Mesothelial cell of epicardium (in vitro differentiated cells): ENCODE measurements around the gene UCP2. TPM values are rescaled to one million over a fixed set of nuclear protein-coding genes. Genes with fewer than 3 reads are reported as not detected.
"Not testable (repeated sequence)": the region's sequence is repeated elsewhere in the genome, so short reads cannot be mapped to it uniquely, and the experiment has no call there.

Experiments used
- DNase-seq, 2 experiments: peaks; one replicate each; pipeline ENCODE4 v3.0.0; 2021; ENCODE audit warnings: low spot score in 2 of 2; ENCODE audit not compliant: unreplicated experiment in 2 of 2
- H3K27ac Mint-ChIP-seq: 2 replicates; pipeline ENCODE4 v1.8.0; 2021; ENCODE audit warnings: mixed read lengths
- H3K27me3 Mint-ChIP-seq: 2 replicates; pipeline ENCODE4 v1.8.0; 2021; ENCODE audit warnings: low read depth, mixed read lengths
- H3K36me3 Mint-ChIP-seq: 2 replicates; pipeline ENCODE4 v1.8.0; 2021; ENCODE audit warnings: mixed read lengths
- H3K4me1 Mint-ChIP-seq: 2 replicates; pipeline ENCODE4 v1.8.0; 2021; ENCODE audit warnings: mixed read lengths
- H3K4me3 Mint-ChIP-seq: 2 replicates; pipeline ENCODE4 v1.8.0; 2021; ENCODE audit warnings: mild to moderate bottlenecking, moderate library complexity, mixed read lengths
- H3K9me3 Mint-ChIP-seq: 2 replicates; pipeline ENCODE4 v1.8.0; 2021; ENCODE audit warnings: mixed read lengths
- CTCF ChIP-seq: fragments of 200-600 bp; sonication (generic); IDR thresholded peaks from one replicate; pipeline ENCODE4 v1.5.0; 2021; ENCODE audit warnings: antibody characterized with exemption; ENCODE audit not compliant: unreplicated experiment
- total RNA-seq: library from RNA; stranded (reverse); gene quantifications from 3 replicates; pipeline ENCODE4 v1.2.1, GENCODE V29; 2021

UCP2 gene
- total RNA-seq, 1 donor from 2014 or later: 31.5 TPM

- TF ChIP-seq CTCF: no peak
- no peaks in the 10 kb centered on the region for H3K27me3 Mint-ChIP-seq
- H3K9me3 Mint-ChIP-seq: peaks cover 36% of the 10 kb centered on the region
- no peak overlapping the region for H3K27ac Mint-ChIP-seq
- peaks cover 36% of the 10 kb centered on the region for H3K36me3 Mint-ChIP-seq
- no peaks in the 10 kb centered on the region for H3K4me1 Mint-ChIP-seq
- no peak for DNase-seq
- H3K4me3 Mint-ChIP-seq: no peak overlapping the region
Measured at GRCh38 chr11:73939096-73939495, 43.5 kb downstream of the UCP2 start.

DNA sequence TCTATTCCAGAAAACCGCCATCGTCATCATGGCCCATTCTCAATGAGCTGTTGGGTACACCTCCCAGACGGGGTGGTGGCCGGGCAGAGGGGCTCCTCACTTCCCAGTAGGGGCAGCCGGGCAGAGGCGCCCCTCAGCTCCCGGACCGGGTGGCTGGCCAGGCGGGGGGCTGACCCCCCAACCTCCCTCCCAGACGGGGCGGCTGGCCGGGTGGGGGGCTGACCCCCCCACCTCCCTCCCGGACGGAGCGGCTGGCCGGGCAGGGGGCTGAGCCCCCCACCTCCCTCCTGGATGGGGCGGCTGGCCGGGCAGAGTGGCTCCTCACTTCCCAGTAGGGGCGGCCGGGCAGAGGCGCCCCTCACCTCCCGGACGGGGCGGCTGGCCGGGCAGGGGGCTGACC is 46.6 kb downstream of the UCP2 start:
- not testable (repeated sequence) for DNase-seq, H3K4me1 Mint-ChIP-seq, H3K27ac Mint-ChIP-seq, H3K27me3 Mint-ChIP-seq, H3K4me3 Mint-ChIP-seq
- peaks cover 23% of the 10 kb centered on the region for H3K9me3 Mint-ChIP-seq
- peaks cover 39% of the 10 kb centered on the region for H3K36me3 Mint-ChIP-seq

GRCh38 chr11:73932781-73933180 is 49.9 kb downstream of the UCP2 start:
- Mint-ChIP-seq H3K4me1 (no peaks in the 10 kb centered on the region), H3K27ac (no peak overlapping the region), H3K36me3 (peaks cover 33% of the 10 kb centered on the region), H3K27me3 (no peaks in the 10 kb centered on the region), H3K4me3 (no peak overlapping the region), H3K9me3 (no peaks in the 10 kb centered on the region)
- TF ChIP-seq CTCF: no peak
- no peak for DNase-seq

GRCh38 chr11:73931951-73932350 is 50.7 kb downstream of the UCP2 start:
- TF ChIP-seq CTCF: no peak
- Mint-ChIP-seq H3K4me3 (no peak overlapping the region), H3K36me3 (peaks cover 41% of the 10 kb centered on the region), H3K4me1 (no peaks in the 10 kb centered on the region), H3K27ac (no peak overlapping the region), H3K27me3 (no peaks in the 10 kb centered on the region), H3K9me3 (no peaks in the 10 kb centered on the region)
- DNase-seq: no peak

DNA sequence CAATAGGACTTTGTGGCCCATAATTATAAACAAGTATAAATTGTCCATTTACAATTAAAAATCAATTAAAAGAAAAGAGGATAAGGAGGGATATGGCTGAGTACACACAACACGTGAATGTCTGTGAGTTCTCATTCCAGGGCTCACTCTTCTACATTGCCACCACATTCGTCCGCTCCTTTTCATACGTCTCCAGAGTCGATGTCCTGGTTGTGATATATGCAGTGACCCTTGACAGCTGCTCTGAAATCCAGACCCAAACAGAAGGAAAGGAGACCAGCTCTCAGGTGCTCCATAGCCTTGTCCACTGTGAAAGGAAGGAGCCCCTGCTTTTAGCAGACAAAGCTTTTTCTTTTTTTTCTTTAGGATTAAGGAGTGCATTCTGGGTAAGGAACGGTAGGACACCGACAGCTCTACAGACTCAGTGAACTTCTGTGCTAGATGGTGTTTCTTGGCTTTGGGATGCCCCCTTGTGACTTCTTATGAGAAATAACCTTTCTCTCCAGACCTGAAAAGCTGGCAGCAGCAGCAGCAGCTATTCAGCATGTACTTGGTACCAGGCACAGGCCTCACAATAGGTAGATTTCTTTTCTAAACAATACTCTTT is 51.5 kb downstream of the UCP2 start:
- no peak for DNase-seq
- TF ChIP-seq CTCF: no peak
- Mint-ChIP-seq H3K27me3 (no peaks in the 10 kb centered on the region), H3K9me3 (no peaks in the 10 kb centered on the region), H3K4me3 (no peak overlapping the region), H3K27ac (peak overlapping the region; percentile 72), H3K4me1 (no peaks in the 10 kb centered on the region), H3K36me3 (peaks cover 45% of the 10 kb centered on the region)

GRCh38 chr11:73929388-73929787 is 53.3 kb downstream of the UCP2 start:
- Mint-ChIP-seq H3K4me3 (no peak overlapping the region), H3K27me3 (no peaks in the 10 kb centered on the region), H3K36me3 (peaks cover 46% of the 10 kb centered on the region), H3K4me1 (no peaks in the 10 kb centered on the region), H3K9me3 (no peaks in the 10 kb centered on the region), H3K27ac (no peak overlapping the region)
- DNase-seq: no peak
- TF ChIP-seq CTCF: no peak

Other genes with a start within 250 kb of the UCP2 start
- 66.3 to 74.8 TPM (median 68.4 TPM) in 3 replicates for gene RAB6A, start 221.8 kb downstream of the UCP2 start, total RNA-seq
- gene MRPL48, start 195.0 kb downstream of the UCP2 start, total RNA-seq: 25.2 to 29.3 TPM (median 27.0 TPM) in 3 replicates
- gene COA4, start 106.0 kb downstream of the UCP2 start, total RNA-seq: 61.3 to 64.0 TPM (median 63.1 TPM) in 3 replicates
- 31.7 to 35.8 TPM (median 34.6 TPM) in 3 replicates for gene PAAF1, start 105.8 kb downstream of the UCP2 start, total RNA-seq
- 0.59 to 0.75 TPM (median 0.60 TPM) in 3 replicates for gene DNAJB13, start 31.8 kb downstream of the UCP2 start, total RNA-seq
- 4.1 to 5.8 TPM (median 4.5 TPM) in 3 replicates for gene UCP3, start 26.2 kb upstream of the UCP2 start, total RNA-seq
- gene C2CD3, start 188.2 kb upstream of the UCP2 start, total RNA-seq: 32.5 to 34.8 TPM (median 33.0 TPM) in 3 replicates
- gene PPME1, start 188.4 kb upstream of the UCP2 start, total RNA-seq: 50.6 to 52.8 TPM (median 51.6 TPM) in 3 replicates